ENCODE data around the gene DQX1.

DQX1 gene

DNA sequence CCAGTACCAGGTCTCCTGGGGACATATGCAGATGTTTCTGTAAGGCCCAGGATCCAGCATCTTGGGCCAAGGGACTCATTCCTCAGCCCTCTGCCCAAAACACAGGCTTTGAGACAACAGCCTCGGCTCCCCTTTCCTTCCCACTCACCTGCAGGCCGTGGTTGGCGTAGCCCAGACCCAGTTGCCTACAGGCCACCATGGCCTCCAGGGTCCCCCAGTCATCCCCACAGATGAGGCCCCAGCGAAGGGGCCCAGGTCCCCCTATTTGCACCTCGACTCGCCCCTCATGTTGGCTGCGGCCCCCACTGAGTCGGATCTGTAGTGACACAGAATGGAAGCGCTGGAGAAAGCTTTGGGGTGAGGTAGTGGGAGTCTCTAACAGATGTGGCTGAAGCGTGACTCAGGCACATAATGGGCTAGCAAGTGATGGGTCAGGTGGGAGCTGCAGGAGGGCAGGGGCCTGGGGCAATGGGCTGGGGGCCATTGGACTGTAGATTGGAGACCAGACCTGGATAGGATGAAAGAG, 9.5 kb upstream of the DQX1 start:
- Histone ChIP-seq H3K4me3 (no peak overlapping the region), H3K27ac (no peak overlapping the region)

DNA sequence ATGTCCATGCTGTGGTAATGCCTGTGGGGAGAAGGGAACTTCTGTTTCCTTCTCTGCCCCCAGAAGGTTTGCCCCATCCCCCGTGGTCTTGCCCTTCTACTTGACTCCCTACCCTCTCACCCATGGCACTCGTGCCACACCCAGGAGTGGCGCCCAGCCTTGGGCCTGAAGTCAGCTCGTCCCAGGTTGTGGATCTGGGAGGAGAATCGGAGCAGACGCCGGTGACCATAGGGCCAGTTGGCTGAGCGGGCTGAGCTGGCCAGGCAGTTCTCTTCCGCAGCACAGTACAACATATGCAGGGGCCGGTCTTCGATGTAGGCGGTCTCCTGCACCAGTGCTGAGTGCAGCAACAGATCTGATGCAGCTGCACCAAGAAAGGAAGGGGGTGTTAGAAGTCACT, 8.4 kb upstream of the DQX1 start:
- Histone ChIP-seq H3K4me3 (no peak overlapping the region), H3K27ac (no peak overlapping the region)

DNA sequence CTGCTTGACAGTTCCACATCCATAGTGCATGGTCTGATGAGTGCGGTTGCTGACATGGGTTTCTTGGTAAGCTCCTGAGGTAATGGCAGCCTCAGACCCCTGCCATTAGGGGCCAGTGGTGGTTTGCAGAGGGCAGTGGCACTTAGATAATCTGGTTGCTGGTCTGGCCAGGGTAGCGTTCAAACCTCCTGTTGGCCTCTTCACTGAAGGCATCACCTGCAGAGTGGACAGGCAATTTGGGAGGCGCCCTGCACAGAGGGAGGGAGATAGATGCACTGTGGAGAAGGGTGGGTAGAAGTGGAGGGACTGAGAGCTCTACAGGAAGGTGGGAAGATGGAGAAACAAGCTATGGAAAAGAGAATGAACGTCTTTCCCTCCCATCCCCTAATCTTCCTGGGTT, 7.4 kb upstream of the DQX1 start:
- H3K27ac ChIP-seq, result no peak overlapping the region

DNA sequence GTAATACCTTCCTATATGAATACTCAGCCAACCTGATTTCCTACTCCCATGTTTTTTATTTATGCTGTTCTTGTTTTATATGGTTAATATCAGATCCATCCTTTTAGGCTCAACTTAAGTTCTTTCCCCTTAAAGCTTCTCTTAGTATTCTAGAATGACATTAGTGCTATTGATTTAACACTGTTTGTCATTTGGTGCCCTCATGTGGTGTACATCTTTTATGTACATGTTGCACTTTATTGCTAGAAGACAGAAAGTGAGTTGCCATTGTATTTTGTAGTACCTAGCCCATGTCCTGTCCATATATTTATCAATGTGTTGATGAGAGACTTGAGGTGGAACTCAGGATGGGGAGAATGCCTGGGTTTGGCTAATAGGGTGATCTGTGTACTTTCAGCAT, 6.2 kb upstream of the DQX1 start:
- Histone ChIP-seq H3K4me3 (no peak overlapping the region), H3K27ac (no peak overlapping the region)

More for the DNA sequence above, 7.4 kb upstream of the DQX1 start:
- no peak overlapping the region for H3K4me3 ChIP-seq

DNA sequence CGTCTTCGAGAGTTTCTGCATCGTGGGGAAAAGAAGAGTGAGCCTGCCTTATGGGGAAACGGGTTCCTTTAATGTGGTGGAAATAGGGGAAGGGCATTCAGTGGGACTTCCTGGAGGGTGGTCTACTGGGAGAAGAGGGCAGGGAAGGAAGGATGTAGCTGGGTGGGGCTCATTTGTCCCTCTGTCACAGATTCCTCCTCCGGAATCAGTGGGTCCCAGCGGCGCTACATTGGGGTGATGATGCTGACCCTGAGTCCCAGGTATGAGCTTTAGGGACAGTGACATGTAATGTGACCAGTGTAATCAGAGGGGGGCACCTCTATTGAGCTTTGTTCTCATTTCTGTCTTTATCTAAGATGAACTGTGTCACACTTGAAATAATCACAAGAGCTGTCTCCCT, 5.6 kb upstream of the DQX1 start:
- Histone ChIP-seq H3K4me3 (no peak overlapping the region), H3K27ac (peak overlapping the region in 2 of 21 experiments; percentile 94)

DNA sequence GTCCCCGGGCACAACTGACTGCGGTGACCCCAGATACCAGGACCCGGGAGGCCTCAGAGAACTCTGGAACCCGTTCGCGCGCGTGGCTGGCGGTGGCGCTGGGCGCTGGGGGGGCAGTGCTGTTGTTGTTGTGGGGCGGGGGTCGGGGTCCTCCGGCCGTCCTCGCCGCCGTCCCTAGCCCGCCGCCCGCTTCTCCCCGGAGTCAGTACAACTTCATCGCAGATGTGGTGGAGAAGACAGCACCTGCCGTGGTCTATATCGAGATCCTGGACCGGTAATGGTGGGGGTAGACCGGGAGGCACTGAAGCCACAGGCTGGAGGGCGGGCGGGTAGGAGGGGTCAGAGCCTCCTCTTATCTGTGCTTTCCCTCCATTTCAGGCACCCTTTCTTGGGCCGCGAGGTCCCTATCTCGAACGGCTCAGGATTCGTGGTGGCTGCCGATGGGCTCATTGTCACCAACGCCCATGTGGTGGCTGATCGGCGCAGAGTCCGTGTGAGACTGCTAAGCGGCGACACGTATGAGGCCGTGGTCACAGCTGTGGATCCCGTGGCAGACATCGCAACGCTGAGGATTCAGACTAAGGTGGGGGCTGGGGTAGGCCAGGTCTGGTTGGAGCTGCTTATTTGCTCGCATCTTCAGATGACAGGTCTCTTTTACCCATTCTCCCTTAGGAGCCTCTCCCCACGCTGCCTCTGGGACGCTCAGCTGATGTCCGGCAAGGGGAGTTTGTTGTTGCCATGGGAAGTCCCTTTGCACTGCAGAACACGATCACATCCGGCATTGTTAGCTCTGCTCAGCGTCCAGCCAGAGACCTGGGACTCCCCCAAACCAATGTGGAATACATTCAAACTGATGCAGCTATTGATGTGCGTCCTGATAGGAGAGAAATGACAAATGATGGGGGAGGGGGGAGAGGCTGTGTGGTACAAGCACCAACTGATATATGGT, 4.5 kb upstream of the DQX1 start:
- Histone ChIP-seq H3K4me3 (peak overlapping the region; percentile 91 to 96 (median 94)), H3K27ac (peak overlapping the region; percentile 54 to 98 (median 94))

- H3K4me3 ChIP-seq, result peak within 1 kb of the TSS; percentile 91 to 96 (median 94)
- H3K27ac ChIP-seq, result peak within 1 kb of the TSS; percentile 77 to 98 (median 94)
Observed at GRCh38 chr2:74529357-74530238, 3.6 kb upstream of the DQX1 start, which contains the start of the genes AUP1 and HTRA2. TSS of gene AUP1 (minus strand) at chr2:74529706. CDS start at chr2:74529629, 77 bp downstream. TSS of gene HTRA2 (plus strand) at chr2:74529933. CDS start at chr2:74530007, 74 bp downstream.

DNA sequence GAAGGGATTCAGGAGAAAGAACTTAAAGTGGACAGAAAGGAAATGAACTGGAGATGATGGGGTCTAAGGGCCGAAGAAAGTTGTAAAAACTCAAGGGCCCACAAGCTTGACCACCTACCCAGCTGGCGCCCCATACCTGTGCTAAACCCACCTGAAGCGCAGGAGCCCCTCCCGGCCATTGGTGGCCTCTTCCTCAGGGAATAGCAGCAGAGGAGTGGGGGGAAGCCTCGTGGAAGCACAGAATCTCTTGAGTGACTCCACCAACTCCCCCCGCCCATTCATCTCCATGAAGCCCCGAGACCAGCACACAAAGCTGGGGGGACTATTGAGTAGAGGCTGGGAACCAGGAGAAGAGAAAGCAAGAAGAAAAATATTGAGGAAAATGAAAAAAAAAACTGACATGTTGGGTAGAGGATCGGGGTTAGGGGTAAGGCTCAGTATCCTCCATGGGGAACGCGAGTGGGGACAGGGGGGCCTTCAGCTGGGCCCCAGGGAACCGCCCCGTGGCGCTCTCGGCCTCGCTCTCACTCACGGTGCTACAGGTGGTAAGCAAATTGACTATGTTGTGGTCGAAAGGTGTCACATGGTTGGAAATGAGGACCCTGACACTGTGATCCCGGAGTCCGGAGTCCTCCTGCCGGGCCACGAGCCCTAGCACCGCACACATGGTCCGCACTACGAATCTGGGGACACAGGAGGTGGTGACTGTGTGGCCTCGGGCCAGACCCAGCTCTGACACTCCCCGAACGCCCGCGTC, 2.7 kb upstream of the DQX1 start:
- Histone ChIP-seq H3K4me3 (peak overlapping the region; percentile 91 to 96 (median 94)), H3K27ac (peak overlapping the region; percentile 77 to 98 (median 94))

GRCh38 chr2:74527741-74528140, 1.7 kb upstream of the DQX1 start:
- Histone ChIP-seq H3K27ac (no peak overlapping the region), H3K4me3 (no peak overlapping the region)

DNA sequence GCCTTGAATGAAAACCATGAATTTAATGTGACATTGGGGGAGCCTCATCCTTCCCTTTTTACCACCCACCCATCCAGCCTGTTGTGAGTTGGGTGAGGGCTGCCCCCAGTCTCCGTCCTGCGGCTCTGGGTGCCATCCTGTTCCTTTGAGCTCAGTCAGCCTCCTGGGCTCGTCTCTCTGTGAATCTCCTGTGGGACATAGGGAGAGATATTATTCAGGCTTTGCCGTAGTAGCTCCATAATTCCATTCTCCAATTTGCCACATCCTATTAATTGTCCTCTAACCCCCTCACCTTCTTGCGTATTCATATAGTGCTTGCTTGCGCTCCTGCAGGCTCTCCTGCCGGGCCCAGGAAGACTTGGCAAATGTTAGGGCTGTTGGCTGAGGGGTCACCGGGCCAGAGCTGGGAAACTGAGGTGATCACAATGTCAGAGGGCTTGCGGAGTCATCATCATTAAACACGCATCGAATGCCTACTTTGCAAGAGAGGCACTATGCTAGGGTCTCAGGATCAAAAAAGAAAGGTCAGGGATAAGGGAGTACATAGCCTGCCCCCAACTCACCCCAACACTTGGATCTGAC, 709 bp upstream of the DQX1 start:
- Histone ChIP-seq H3K4me3 (no peak overlapping the region), H3K27ac (no peak overlapping the region)

DNA sequence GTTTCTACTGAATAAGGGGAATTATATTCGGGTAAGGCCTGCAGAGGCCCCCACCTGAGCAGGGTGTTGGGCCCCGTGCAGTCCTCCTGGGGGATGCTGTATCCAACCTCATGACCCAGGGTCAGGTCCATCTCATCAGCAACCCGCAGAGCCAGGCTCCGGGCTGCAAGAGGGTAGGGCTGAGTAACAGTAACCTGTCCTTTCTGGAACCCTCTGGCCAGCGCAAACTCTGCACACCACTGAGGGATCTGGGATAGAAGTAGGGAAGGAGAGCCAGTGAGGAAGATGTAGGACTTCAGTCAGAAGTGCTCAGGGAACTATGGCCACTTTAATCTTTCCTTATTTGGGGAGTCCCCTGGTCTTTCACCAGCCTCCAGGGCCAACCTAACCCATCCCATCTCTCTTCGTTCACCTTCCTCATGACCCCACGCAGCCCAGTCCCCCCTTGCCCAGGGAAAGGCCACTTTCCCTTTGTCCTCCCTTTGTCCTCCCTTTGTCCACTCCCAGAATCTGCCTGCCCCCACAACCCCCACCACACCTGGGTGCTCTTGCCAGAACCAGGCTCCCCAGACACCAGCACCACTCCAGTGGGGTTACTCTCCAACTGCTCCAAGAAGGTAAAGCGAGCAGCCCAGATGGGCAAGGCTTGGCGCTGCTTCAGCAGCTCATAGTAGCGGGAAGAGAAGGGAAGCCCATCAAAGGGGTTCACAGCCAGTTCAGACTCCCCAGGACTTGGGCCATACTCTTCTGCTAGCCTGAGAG, 895 bp downstream of the DQX1 start:
- Histone ChIP-seq H3K4me3 (no peak overlapping the region), H3K27ac (no peak overlapping the region)

DNA sequence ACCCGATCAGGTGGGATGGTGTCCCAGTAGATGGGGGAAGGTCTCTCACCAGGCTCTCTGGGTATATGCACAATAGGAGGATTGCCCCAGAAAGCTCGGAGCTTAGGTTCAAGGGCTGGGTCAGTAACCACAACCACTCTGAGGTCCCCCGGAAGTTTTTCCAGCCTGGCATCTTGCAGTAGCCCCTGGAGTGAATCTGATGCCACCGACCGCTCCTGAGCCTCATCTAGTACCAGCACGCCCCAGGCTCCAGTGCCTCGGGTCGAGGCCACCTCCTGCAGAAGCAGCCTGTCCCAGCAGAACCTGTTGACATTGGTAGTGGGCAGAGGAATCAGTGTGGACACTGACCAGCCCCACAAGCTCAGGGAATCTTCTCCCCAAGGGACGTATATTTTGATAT, 2.0 kb downstream of the DQX1 start:
- Histone ChIP-seq H3K27ac (no peak overlapping the region), H3K4me3 (no peak overlapping the region)

DNA sequence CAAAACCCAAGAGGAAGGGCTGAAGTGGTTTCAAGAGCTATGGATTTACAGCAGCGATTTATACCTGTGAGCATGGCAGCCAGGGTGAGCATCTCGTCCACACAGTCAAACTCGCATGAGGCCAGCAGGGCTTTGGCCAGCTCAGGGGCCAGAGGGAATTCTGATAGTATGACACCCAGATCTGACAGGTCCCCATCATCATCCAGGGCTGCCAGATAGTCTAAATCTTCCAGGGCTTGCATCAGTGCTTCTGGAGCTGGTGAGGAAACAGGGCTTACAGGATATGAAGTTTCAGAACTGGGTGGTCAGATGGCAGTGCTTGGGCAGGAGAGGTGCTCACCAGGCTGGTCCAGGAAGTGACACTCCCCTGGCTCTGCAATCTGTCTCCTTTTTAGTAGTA, 3.5 kb downstream of the DQX1 start:
- no peak overlapping the region for H3K27ac ChIP-seq
- no peak overlapping the region for H3K4me3 ChIP-seq

DNA sequence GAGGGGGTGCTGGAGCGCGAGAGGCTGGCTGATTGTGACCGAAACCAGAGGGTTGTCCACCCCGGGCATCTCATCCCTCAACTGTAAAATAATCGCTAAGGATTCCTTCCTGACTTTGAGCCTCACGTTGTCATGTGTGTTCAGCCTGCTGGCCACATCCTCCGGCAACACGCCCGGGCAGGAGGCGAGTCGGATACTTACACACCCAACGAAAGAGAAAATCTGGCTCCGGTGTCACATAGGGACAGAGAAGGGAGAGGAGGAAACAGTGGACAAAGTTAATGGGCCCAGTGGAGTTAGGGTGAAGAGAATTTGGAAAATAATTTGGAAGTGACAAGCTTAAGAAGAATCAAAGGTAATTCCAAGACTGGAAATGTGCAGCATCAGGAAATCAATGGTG, 9.4 kb downstream of the DQX1 start:
- Histone ChIP-seq H3K27ac (no peak overlapping the region), H3K4me3 (peak overlapping the region in 3 of 7 experiments; percentile 23 to 31 (median 31))

- Histone ChIP-seq H3K27ac (no peak overlapping the region), H3K4me3 (peak overlapping the region; percentile 3 to 31 (median 23))
Observed at GRCh38 chr2:74515981-74516633, 9.9 kb downstream of the DQX1 start.

DNA sequence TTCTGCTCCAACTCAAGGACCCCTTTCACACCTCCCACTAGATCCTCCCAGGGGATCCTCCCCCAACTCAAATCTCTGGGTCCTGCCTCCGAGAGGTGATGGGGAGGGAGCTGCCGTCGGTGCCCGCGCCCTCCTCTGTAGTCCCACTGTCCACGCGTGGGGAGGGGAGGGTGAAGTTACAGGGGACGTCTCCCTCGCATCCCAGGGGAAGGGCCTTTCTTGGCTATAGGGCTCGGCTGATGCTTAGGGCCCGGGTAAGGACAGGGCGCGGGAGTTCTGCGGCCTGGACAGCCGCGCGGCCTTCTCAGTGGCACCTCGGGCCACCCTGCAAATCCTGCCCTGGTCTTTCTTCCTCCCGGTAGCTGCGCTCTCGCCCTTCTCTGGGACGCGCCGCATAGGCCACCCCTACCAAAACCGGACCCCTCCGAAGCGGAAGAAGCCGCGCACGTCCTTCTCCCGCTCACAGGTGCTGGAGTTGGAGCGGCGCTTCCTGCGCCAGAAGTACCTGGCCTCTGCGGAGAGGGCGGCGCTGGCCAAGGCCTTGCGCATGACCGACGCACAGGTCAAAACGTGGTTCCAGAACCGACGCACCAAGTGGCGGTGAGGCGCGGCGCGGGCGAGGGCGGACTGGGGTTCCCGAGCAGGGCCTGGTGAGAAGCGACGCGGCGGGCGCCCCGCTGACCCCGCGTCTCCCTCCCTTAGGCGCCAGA, 10.6 kb downstream of the DQX1 start:
- no peak overlapping the region for H3K27ac ChIP-seq
- peak overlapping the region; percentile 3 to 31 (median 23) for H3K4me3 ChIP-seq
